CD14-positive monocyte (primary cell): ENCODE data around the gene TMEM181. TPM values are rescaled to one million over a fixed set of nuclear protein-coding genes. Genes with fewer than 3 reads are reported as not detected.

Experiments
- DNase-seq, 3 donors: peaks; one replicate each; pipeline ENCODE4 v3.0.0-alpha.2; 2011 to 2022
- H2AFZ ChIP-seq: 2 replicates; pipeline ENCODE4 v1.6.0; 2012; ENCODE audit warnings: mild to moderate bottlenecking, low read depth, low read length, inconsistent platforms; ENCODE audit not compliant: insufficient read depth, poor library complexity, severe bottlenecking
- H3K27ac ChIP-seq, 2 donors: 1 replicate in 1 of 2; 2 replicates in 1 of 2; pipeline ENCODE4 v1.5.1; 2012 to 2013; ENCODE audit warnings: low read length in 2 of 2, control low read depth in 1 of 2, inconsistent platforms in 1 of 2, low read depth in 1 of 2, mild to moderate bottlenecking in 1 of 2
- H3K27me3 ChIP-seq, 2 donors: one replicate each; pipeline versions ENCODE4 v1.6.0 to v1.6.1; 2011 to 2013; ENCODE audit warnings: low read length in 2 of 2; ENCODE audit not compliant: control insufficient read depth in 2 of 2, insufficient read depth in 2 of 2
- H3K36me3 ChIP-seq, 2 donors: replicated peaks in 1 of 2; 1 replicate in 1 of 2; 2 replicates in 1 of 2; pipeline versions ENCODE4 v1.5.1 to v1.6.1; 2012 to 2013; ENCODE audit warnings: low read length in 2 of 2, control low read depth in 1 of 2, inconsistent platforms in 1 of 2, mild to moderate bottlenecking in 1 of 2; ENCODE audit not compliant: insufficient read depth in 2 of 2, control insufficient read depth in 1 of 2
- H3K4me1 ChIP-seq, 2 donors: 1 replicate in 1 of 2; 2 replicates in 1 of 2; pipeline versions ENCODE4 v1.5.1 to v1.6.1; 2012 to 2013; ENCODE audit warnings: low read length in 2 of 2, control low read depth in 1 of 2, inconsistent platforms in 1 of 2, mild to moderate bottlenecking in 1 of 2, moderate library complexity in 1 of 2; ENCODE audit not compliant: insufficient read depth in 2 of 2, control insufficient read depth in 1 of 2
- H3K4me2 ChIP-seq: replicated peaks from 2 replicates; pipeline ENCODE3; 2012; ENCODE audit warnings: low read length, moderate library complexity, mild to moderate bottlenecking; ENCODE audit not compliant: poor library complexity, severe bottlenecking; ENCODE audit errors: extremely low read depth
- H3K4me3 ChIP-seq, 3 experiments: fragments of 200-600 bp in 1 of 3; sonication (generic) in 1 of 3; replicated peaks in 1 of 3; 1 replicate in 2 of 3; 2 replicates in 1 of 3; pipeline ENCODE4 v1.5.1; 2011 to 2013; ENCODE audit warnings: low read length in 3 of 3, mild to moderate bottlenecking in 3 of 3, control low read depth in 2 of 3, low read depth in 2 of 3, inconsistent platforms in 1 of 3, moderate library complexity in 1 of 3
- H3K79me2 ChIP-seq: 2 replicates; pipeline ENCODE4 v1.6.0; 2012; ENCODE audit warnings: mild to moderate bottlenecking, control low read depth, inconsistent platforms, low read length, moderate library complexity; ENCODE audit not compliant: insufficient read depth
- H3K9ac ChIP-seq: 2 replicates; pipeline ENCODE4 v1.6.0; 2017; ENCODE audit warnings: low read length, mild to moderate bottlenecking; ENCODE audit not compliant: insufficient read depth, poor library complexity, severe bottlenecking
- H3K9me3 ChIP-seq, 2 donors: replicated peaks in 1 of 2; 1 replicate in 1 of 2; 2 replicates in 1 of 2; pipeline versions ENCODE4 v1.5.1 to v1.6.1; 2012 to 2013; ENCODE audit warnings: low read length in 2 of 2, control low read depth in 1 of 2; ENCODE audit not compliant: control insufficient read depth in 1 of 2, insufficient read depth in 1 of 2
- H4K20me1 ChIP-seq: 2 replicates; pipeline ENCODE4 v1.6.0; 2012; ENCODE audit warnings: mild to moderate bottlenecking, low read length, control low read depth, moderate library complexity; ENCODE audit not compliant: insufficient read depth
- H3K27ac Mint-ChIP-seq, 7 donors: one replicate each; pipeline ENCODE4 v1.8.0; 2020; ENCODE audit warnings: mild to moderate bottlenecking in 7 of 7, mixed read lengths in 7 of 7, moderate library complexity in 6 of 7, inconsistent platforms in 2 of 7
- H3K27me3 Mint-ChIP-seq, 3 donors: one replicate each; pipeline ENCODE4 v1.8.0; 2021 to 2022; ENCODE audit warnings: low read depth in 3 of 3, mild to moderate bottlenecking in 3 of 3, mixed read lengths in 3 of 3, moderate library complexity in 3 of 3, inconsistent platforms in 1 of 3
- H3K36me3 Mint-ChIP-seq, 2 donors: one replicate each; pipeline ENCODE4 v1.8.0; 2020; ENCODE audit warnings: mixed read lengths in 2 of 2, inconsistent platforms in 1 of 2, mild to moderate bottlenecking in 1 of 2
- H3K4me1 Mint-ChIP-seq: one replicate; pipeline ENCODE4 v1.8.0; 2020; ENCODE audit warnings: mild to moderate bottlenecking, mixed read lengths
- H3K4me3 Mint-ChIP-seq, 2 donors: one replicate each; pipeline ENCODE4 v1.8.0; 2020; ENCODE audit warnings: mild to moderate bottlenecking in 2 of 2, mixed read lengths in 2 of 2, moderate library complexity in 1 of 2
- H3K9me3 Mint-ChIP-seq, 7 donors: one replicate each; pipeline ENCODE4 v1.8.0; 2020 to 2022; ENCODE audit warnings: mixed read lengths in 7 of 7, mild to moderate bottlenecking in 6 of 7, moderate library complexity in 6 of 7, inconsistent platforms in 2 of 7
- CTCF ChIP-seq: fragments of 200-600 bp; IDR thresholded peaks from one replicate; pipeline ENCODE4 v1.8.0; 2022; ENCODE audit warnings: antibody characterized with exemption, mild to moderate bottlenecking
- WGBS: methylation state at CpG from one replicate; pipeline ENCODE4 v1.1.5; 2013; ENCODE audit warnings: missing lambda C conversion rate; ENCODE audit not compliant: insufficient coverage; 5-methylcytosine and 5-hydroxymethylcytosine counted together
- intact Hi-C, 2 donors: fragments of 100-400 bp; cut with micrococcal nuclease; formaldehyde crosslinking; loops; one replicate each; pipeline versions ENCODE4 v1.15.0 to v1.15.1; 2023
- polyA plus RNA-seq, 3 donors: library from polyadenylated mRNA; depleted of rRNA in 1 of 3; unstranded in 2 of 3; stranded (reverse) in 1 of 3; fragments of 300-500 nt in 2 of 3; fragments of >200 nt in 1 of 3; fragmentation: Illumina TruSeq in 2 of 3; gene quantifications; 1 replicate in 2 of 3; 2 replicates in 1 of 3; pipeline ENCODE4 v1.2.3, GENCODE V29; 2012 to 2021

TMEM181 gene
- polyA plus RNA-seq, 3 donors, result 2.4 to 6.8 (median 2.6) TPM

GRCh38 chr6:158544428-158544827, 15.5 kb upstream of the TMEM181 start:
- Histone ChIP-seq H3K9me3 (no peaks in the 10 kb centered on the region), H2AFZ (no peak overlapping the region), H3K4me1 (no peaks in the 10 kb centered on the region), H3K27me3 (peaks cover 3 to 10% of the 10 kb centered on the region in 2 donors), H4K20me1 (no peaks in the 10 kb centered on the region), H3K27ac (no peak overlapping the region), H3K9ac (no peak overlapping the region), H3K79me2 (no peaks in the 10 kb centered on the region), H3K4me3 (no peak overlapping the region), H3K4me2 (no peak overlapping the region), H3K36me3 (no peaks in the 10 kb centered on the region)
- Mint-ChIP-seq H3K4me1 (no peaks in the 10 kb centered on the region), H3K4me3 (no peak overlapping the region), H3K36me3 (no peaks in the 10 kb centered on the region), H3K27ac (no peak overlapping the region), H3K9me3 (peaks cover 0 to 3% (median 0%) of the 10 kb centered on the region in 7 donors), H3K27me3 (peaks cover 12 to 31% (median 15%) of the 10 kb centered on the region in 3 donors)
- DNase-seq, result no peak
- no peak for TF ChIP-seq CTCF
- intact Hi-C loops, result no loop called here
- 92% methylated on average over 10 of the region's 12 CpGs for WGBS

- Mint-ChIP-seq H3K27me3 (peaks cover 8 to 22% (median 8%) of the 10 kb centered on the region in 3 donors), H3K4me3 (no peak overlapping the region), H3K27ac (peak overlapping the region in 1 of 7 donors; percentile 39), H3K9me3 (peaks cover 0 to 3% (median 0%) of the 10 kb centered on the region in 7 donors), H3K4me1 (no peaks in the 10 kb centered on the region), H3K36me3 (no peaks in the 10 kb centered on the region)
- H3K27ac ChIP-seq, result no peak overlapping the region
- H3K36me3 ChIP-seq, result no peaks in the 10 kb centered on the region
- no peaks in the 10 kb centered on the region for H3K4me1 ChIP-seq
- no peak overlapping the region for H2AFZ ChIP-seq
- no peak for DNase-seq
- intact Hi-C loops, result no loop called here
- WGBS, result 87% methylated on average over 20 of the region's 30 CpGs
- H3K79me2 ChIP-seq, result no peaks in the 10 kb centered on the region
- no peaks in the 10 kb centered on the region for H3K9me3 ChIP-seq
- no peak overlapping the region for H3K4me2 ChIP-seq
- H3K4me3 ChIP-seq, result no peak overlapping the region
- no peak for TF ChIP-seq CTCF
- H4K20me1 ChIP-seq, result no peaks in the 10 kb centered on the region
- no peak overlapping the region for H3K9ac ChIP-seq
- peaks cover 0 to 3% of the 10 kb centered on the region in 2 donors for H3K27me3 ChIP-seq
These were observed 14.6 kb upstream of the TMEM181 start for GRCh38 chr6:158545043-158545966.
